GM12875 (cell line): Measurements from ENCODE around the gene BST2.

Source experiments
- H3K4me3 ChIP-seq: one replicate; pipeline ENCODE4 v1.5.1; 2011; ENCODE audit warnings: low read depth, low read length, control low read depth
- CTCF ChIP-seq: IDR thresholded peaks from 2 replicates; pipeline ENCODE4 v1.5.1; 2011; ENCODE audit warnings: low read depth, mild to moderate bottlenecking, control low read depth, inconsistent platforms, low read length, moderate library complexity, borderline replicate concordance; ENCODE audit not compliant: insufficient read depth

The BST2 gene

GRCh38 chr19:17353386-17353785 lies 52.0 kb downstream of the BST2 start:
- TF ChIP-seq CTCF = no peak
- no peak overlapping the region for H3K4me3 ChIP-seq
